Loucy (cell line): ENCODE results near the gene SLC30A2.

Source experiments
- EZH2phosphoT487 ChIP-seq: fragments of 200-600 bp; IDR thresholded peaks from 2 replicates; pipeline ENCODE4 v1.6.1; 2018; ENCODE audit warnings: antibody characterized with exemption, mild to moderate bottlenecking, moderate library complexity, borderline replicate concordance
- TF ChIP-seq, protein P1 (sequence below): fragments of 200-600 bp; sonication (generic); conservative IDR thresholded peaks from 2 replicates; pipeline ENCODE4 v1.5.1; 2014; ENCODE audit warnings: mild to moderate bottlenecking, antibody characterized with exemption, low read length

GRCh38 chr1:26066160-26066559 lies 20.2 kb upstream of the SLC30A2 start:
- TF ChIP-seq, protein P1, sequence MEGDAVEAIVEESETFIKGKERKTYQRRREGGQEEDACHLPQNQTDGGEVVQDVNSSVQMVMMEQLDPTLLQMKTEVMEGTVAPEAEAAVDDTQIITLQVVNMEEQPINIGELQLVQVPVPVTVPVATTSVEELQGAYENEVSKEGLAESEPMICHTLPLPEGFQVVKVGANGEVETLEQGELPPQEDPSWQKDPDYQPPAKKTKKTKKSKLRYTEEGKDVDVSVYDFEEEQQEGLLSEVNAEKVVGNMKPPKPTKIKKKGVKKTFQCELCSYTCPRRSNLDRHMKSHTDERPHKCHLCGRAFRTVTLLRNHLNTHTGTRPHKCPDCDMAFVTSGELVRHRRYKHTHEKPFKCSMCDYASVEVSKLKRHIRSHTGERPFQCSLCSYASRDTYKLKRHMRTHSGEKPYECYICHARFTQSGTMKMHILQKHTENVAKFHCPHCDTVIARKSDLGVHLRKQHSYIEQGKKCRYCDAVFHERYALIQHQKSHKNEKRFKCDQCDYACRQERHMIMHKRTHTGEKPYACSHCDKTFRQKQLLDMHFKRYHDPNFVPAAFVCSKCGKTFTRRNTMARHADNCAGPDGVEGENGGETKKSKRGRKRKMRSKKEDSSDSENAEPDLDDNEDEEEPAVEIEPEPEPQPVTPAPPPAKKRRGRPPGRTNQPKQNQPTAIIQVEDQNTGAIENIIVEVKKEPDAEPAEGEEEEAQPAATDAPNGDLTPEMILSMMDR = no peak
- TF ChIP-seq EZH2phosphoT487 = no peak
